Hepatocyte (in vitro differentiated cells): ENCODE data around the gene TTC33. TPM values are rescaled to one million over a fixed set of nuclear protein-coding genes. Genes with fewer than 3 reads are reported as not detected.
A peak's percentile ranks its signal among the peaks of the same experiment; 100 is the strongest.
"Not testable (repeated sequence)": the region's sequence is repeated elsewhere in the genome, so short reads cannot be mapped to it uniquely, and the experiment has no call there.

Experiments
- DNase-seq: peaks from one replicate; pipeline ENCODE4 v3.0.0-alpha.2; 2016; ENCODE audit warnings: low spot score
- H2AFZ ChIP-seq: fragments of 200-600 bp; sonication (generic); 2 replicates; pipeline ENCODE4 v1.6.0; 2016; ENCODE audit warnings: antibody characterized with exemption, mild to moderate bottlenecking
- H3K27ac ChIP-seq: fragments of 200-600 bp; sonication (generic); 2 replicates; pipeline ENCODE4 v1.5.1; 2016; ENCODE audit warnings: mild to moderate bottlenecking
- H3K27me3 ChIP-seq: fragments of 200-600 bp; sonication (generic); 2 replicates; pipeline ENCODE4 v1.6.1; 2016
- H3K36me3 ChIP-seq: fragments of 200-600 bp; sonication (generic); replicated peaks from 2 replicates; pipeline ENCODE4 v1.5.1; 2016; ENCODE audit warnings: low read depth; ENCODE audit not compliant: insufficient read depth
- H3K4me1 ChIP-seq: fragments of 200-600 bp; sonication (generic); 2 replicates; pipeline ENCODE4 v1.5.1; 2016; ENCODE audit warnings: mild to moderate bottlenecking, moderate library complexity; ENCODE audit not compliant: insufficient read depth
- H3K4me2 ChIP-seq: fragments of 200-600 bp; sonication (generic); 2 replicates; pipeline ENCODE4 v1.6.0; 2016
- H3K4me3 ChIP-seq: fragments of 200-600 bp; sonication (generic); 2 replicates; pipeline ENCODE4 v1.5.1; 2016; ENCODE audit warnings: mild to moderate bottlenecking
- H3K79me2 ChIP-seq: fragments of 200-600 bp; sonication (generic); 2 replicates; pipeline ENCODE4 v1.6.0; 2017; ENCODE audit warnings: mild to moderate bottlenecking
- H3K9me2 ChIP-seq: fragments of 200-600 bp; sonication (generic); replicated peaks from 2 replicates; pipeline ENCODE4 v1.6.0; 2017; ENCODE audit warnings: mild to moderate bottlenecking; ENCODE audit not compliant: insufficient read depth
- H3K9me3 ChIP-seq: fragments of 200-600 bp; sonication (generic); 2 replicates; pipeline ENCODE4 v1.5.1; 2016; ENCODE audit warnings: low read depth, mild to moderate bottlenecking
- H4K20me1 ChIP-seq: fragments of 200-600 bp; sonication (generic); 2 replicates; pipeline ENCODE4 v1.6.0; 2016; ENCODE audit warnings: mild to moderate bottlenecking; ENCODE audit not compliant: insufficient read depth, poor library complexity, severe bottlenecking
- CTCF ChIP-seq: fragments of 200-600 bp; sonication (generic); IDR thresholded peaks from 2 replicates; pipeline ENCODE4 v1.5.1; 2016; ENCODE audit warnings: antibody characterized with exemption, mild to moderate bottlenecking; ENCODE audit not compliant: poor library complexity
- EZH2 ChIP-seq: fragments of 200-600 bp; sonication (generic); IDR thresholded peaks from 2 replicates; pipeline ENCODE4 v1.6.1; 2016; ENCODE audit warnings: antibody characterized with exemption, mild to moderate bottlenecking, borderline replicate concordance
- EZH2phosphoT487 ChIP-seq: fragments of 200-600 bp; sonication (generic); IDR thresholded peaks from one replicate; pipeline ENCODE4 v1.6.1; 2018; ENCODE audit warnings: antibody characterized with exemption, mild to moderate bottlenecking, low read depth, moderate library complexity; ENCODE audit not compliant: unreplicated experiment, severe bottlenecking
- WGBS: methylation state at CpG from one replicate; pipeline ENCODE4 v1.1.6; 2016; ENCODE audit warnings: low lambda C conversion rate; ENCODE audit errors: missing lambda C conversion rate; 5-methylcytosine and 5-hydroxymethylcytosine counted together
- polyA plus RNA-seq: library from polyadenylated mRNA; unstranded; fragments of >200 nt; fragmentation: Nextera tagmentation; extraction: Ambion mirVana; gene quantifications from 2 replicates; pipeline ENCODE4 v1.2.1, GENCODE V29; 2016
- total RNA-seq: library from RNA; depleted of rRNA; stranded (reverse); fragments of >200 nt; gene quantifications from 2 replicates; pipeline ENCODE4 v1.2.3, GENCODE V29; 2014

Gene TTC33
- total and polyA plus RNA-seq, 2 experiments from 2014 or later, result 5.6 to 19.3 TPM

GRCh38 chr5:40735609-40736008 is 20.2 kb downstream of the TTC33 start:
- no peak for DNase-seq
- Histone ChIP-seq H3K4me2 (no peak overlapping the region), H3K4me1 (peaks cover 32% of the 10 kb centered on the region)

GRCh38 chr5:40734986-40735385 is 20.8 kb downstream of the TTC33 start:
- Histone ChIP-seq H3K36me3 (no peaks in the 10 kb centered on the region), H3K79me2 (peaks cover 24% of the 10 kb centered on the region), H3K27ac (peak overlapping the region; percentile 28), H3K9me3 (no peaks in the 10 kb centered on the region), H3K27me3 (no peaks in the 10 kb centered on the region), H2AFZ (no peak overlapping the region), H3K4me3 (no peak overlapping the region), H3K9me2 (no peaks in the 10 kb centered on the region), H4K20me1 (no peaks in the 10 kb centered on the region), H3K4me1 (peaks cover 32% of the 10 kb centered on the region), H3K4me2 (peak overlapping the region; percentile 39)
- TF ChIP-seq CTCF, result no peak
- WGBS, result 78% methylated on average over 2 of the region's 2 CpGs
- DNase-seq, result no peak

More at GRCh38 chr5:40735609-40736008, 20.2 kb downstream of the TTC33 start:
- H3K36me3 ChIP-seq, result no peaks in the 10 kb centered on the region
- no peak overlapping the region for H2AFZ ChIP-seq
- peaks cover 21% of the 10 kb centered on the region for H3K79me2 ChIP-seq
- H3K4me3 ChIP-seq, result no peak overlapping the region
- no peaks in the 10 kb centered on the region for H3K27me3 ChIP-seq
- TF ChIP-seq EZH2phosphoT487 (no peak), EZH2 (no peak), CTCF (no peak)
- no peaks in the 10 kb centered on the region for H3K9me3 ChIP-seq
- H3K27ac ChIP-seq, result peak overlapping the region; percentile 28
- H3K9me2 ChIP-seq, result no peaks in the 10 kb centered on the region
- no peaks in the 10 kb centered on the region for H4K20me1 ChIP-seq

- H3K9me2 ChIP-seq, result no peaks in the 10 kb centered on the region
- 59% methylated on average over 3 of the region's 3 CpGs for WGBS
- TF ChIP-seq EZH2 (no peak), EZH2phosphoT487 (no peak), CTCF (no peak)
- peaks cover 32% of the 10 kb centered on the region for H3K4me1 ChIP-seq
- H3K36me3 ChIP-seq, result no peaks in the 10 kb centered on the region
- H3K4me3 ChIP-seq, result no peak overlapping the region
- no peaks in the 10 kb centered on the region for H3K27me3 ChIP-seq
- DNase-seq, result peak; percentile 42
- H4K20me1 ChIP-seq, result no peaks in the 10 kb centered on the region
- no peak overlapping the region for H2AFZ ChIP-seq
- no peaks in the 10 kb centered on the region for H3K9me3 ChIP-seq
- H3K4me2 ChIP-seq, result peak overlapping the region; percentile 39
- H3K79me2 ChIP-seq, result peaks cover 20% of the 10 kb centered on the region
- H3K27ac ChIP-seq, result peak overlapping the region; percentile 28
Observed at GRCh38 chr5:40733879-40734563, 21.7 kb downstream of the TTC33 start.

- DNase-seq, result no peak
- H3K9me3 ChIP-seq, result no peaks in the 10 kb centered on the region
- no peaks in the 10 kb centered on the region for H3K9me2 ChIP-seq
- no peaks in the 10 kb centered on the region for H3K36me3 ChIP-seq
- H2AFZ ChIP-seq, result no peak overlapping the region
- H3K4me2 ChIP-seq, result peak overlapping the region; percentile 39
- no peak overlapping the region for H3K4me3 ChIP-seq
- H4K20me1 ChIP-seq, result no peaks in the 10 kb centered on the region
- H3K27me3 ChIP-seq, result no peaks in the 10 kb centered on the region
- H3K27ac ChIP-seq, result peak overlapping the region; percentile 28
- WGBS, result 93% methylated on average over 2 of the region's 2 CpGs
- H3K79me2 ChIP-seq, result peaks cover 20% of the 10 kb centered on the region
- peaks cover 32% of the 10 kb centered on the region for H3K4me1 ChIP-seq
- TF ChIP-seq EZH2 (no peak), EZH2phosphoT487 (no peak), CTCF (no peak)
Observed at GRCh38 chr5:40733434-40733833, 22.3 kb downstream of the TTC33 start.

GRCh38 chr5:40722497-40722911 is 33.3 kb downstream of the TTC33 start:
- H4K20me1 ChIP-seq, DNase-seq, H3K27ac ChIP-seq, H2AFZ ChIP-seq, H3K27me3 ChIP-seq, H3K9me3 ChIP-seq, H3K9me2 ChIP-seq, H3K4me1 ChIP-seq, H3K4me3 ChIP-seq, H3K4me2 ChIP-seq, H3K36me3 ChIP-seq, H3K79me2 ChIP-seq: not testable (repeated sequence)
- 100% methylated on average over 1 of the region's 37 CpGs for WGBS
